Measurements from ENCODE around the gene MYH15.

GRCh38 chr3:108524537-108524936 is 14.1 kb upstream of the MYH15 start:
- TF ChIP-seq POLR2A (IDR thresholded peaks at IDR 0.05) (no peak), CTCF (IDR thresholded peaks at IDR 0.05) (no peak)

Measured in upper lobe of left lung (tissue), 4 donors.